HG02943 (cell line): ENCODE measurements around the gene WDR62.

Source experiments
- ATAC-seq: cut with Tn5 transposase; IDR thresholded peaks from one replicate; pipeline ENCODE4 v1.9.1; 2021; ENCODE audit warnings: mild to moderate bottlenecking, low read depth, moderate library complexity; ENCODE audit not compliant: unreplicated experiment

Gene WDR62

DNA sequence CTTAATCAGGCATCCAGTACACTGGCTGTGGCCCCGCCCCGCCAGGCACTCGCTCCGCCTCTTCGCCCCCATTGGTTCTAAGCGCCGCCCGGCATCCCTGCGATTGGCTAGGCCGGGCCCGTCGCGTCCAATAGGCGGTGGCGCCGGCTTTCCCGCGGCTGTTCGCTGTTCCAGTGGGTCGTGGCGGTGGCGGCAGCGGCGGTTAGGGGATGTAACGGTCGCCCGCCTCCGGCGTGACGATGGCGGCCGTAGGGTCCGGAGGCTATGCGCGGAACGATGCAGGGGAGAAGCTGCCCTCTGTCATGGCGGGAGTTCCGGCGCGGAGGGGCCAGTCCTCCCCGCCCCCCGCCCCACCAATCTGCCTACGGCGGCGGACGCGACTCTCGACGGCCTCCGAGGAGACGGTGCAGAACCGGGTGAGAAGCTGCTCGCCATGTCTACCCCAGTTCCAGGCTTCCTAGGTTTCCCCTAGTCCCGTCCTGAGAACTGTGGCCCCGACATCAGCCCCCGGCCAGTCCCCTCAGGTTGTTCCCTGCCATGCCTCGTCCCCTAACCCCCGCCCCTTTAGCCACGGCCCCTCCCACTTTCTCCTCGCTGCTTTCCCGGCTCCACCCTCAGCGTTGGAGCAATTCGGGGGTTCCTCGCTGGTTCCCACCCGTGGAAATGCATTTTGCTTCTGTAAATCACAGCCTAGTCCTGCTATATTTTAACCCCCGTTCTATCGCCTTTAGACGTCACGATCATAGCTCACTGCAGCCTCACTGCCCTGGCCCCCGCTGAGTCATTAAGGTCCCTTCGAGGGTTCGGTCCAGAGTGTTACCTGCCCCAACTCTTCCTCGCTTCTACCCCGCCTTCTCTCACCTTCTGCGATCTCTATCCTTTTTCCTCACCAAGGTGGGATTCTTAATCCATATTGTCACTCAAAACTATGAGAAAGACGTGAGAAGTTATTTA is at the start of gene WDR62:
Gene WDR62 (plus strand): TSS at position 165 of the 954 bp plus-strand sequence. CDS start 75 bp downstream, at position 240.
- peak; percentile 80 for ATAC-seq

DNA sequence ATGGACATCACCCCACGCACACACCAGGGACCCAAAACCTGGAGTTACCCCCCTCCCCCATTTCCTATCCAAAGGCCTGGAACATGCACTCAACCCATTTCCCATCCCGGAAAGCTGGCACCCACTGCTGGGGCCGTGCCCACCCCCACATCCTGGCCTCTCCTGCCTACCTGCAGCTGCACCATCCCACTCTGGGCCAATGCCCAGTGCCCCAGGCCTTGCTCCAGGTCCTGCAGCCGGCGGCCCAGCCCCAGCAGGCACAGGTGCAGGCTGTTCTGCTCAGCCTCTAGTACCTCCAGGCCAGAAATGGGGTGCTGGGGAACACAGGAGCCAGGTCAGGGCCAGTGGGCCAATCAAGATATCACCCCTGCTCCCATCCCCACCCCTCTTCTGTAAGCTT is 47.7 kb upstream of the WDR62 start:
- ATAC-seq, result no peak

DNA sequence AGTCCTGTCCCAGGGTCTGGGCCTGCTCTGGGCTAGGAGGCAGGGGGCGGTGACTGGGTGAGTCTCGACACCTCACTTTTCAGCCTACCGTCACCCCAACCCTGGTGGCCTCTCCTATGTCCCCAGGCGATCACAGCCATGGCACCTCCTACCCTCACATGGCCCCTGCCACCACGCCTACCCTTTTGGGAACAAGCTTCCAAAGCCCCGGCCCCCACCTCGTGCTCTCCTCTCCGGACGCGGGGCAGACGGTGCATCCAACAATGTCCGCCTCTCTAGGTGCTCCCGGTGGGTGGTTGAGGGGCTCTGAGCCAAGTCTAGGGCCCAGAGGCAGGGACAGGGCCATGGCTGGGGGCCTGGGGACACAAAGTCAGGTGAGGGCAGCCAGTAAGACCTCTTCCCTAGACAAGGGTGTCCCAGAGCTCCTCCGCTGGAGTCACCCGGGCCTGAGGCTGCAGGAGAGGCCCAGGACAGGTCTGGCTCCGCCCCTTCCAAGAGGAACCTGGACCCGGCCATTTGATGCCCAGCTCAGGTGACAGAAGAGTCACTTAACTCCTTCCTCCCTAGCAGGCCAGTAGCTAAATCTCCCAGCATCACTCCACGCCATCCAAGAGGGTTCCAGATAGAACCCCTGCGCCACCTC is 46.2 kb upstream of the WDR62 start, which contains the start of gene SYNE4:
Gene SYNE4 (minus strand): TSS at position 478 of the 643 bp plus-strand sequence. CDS start 132 bp downstream, at position 346.
- no peak for ATAC-seq

DNA sequence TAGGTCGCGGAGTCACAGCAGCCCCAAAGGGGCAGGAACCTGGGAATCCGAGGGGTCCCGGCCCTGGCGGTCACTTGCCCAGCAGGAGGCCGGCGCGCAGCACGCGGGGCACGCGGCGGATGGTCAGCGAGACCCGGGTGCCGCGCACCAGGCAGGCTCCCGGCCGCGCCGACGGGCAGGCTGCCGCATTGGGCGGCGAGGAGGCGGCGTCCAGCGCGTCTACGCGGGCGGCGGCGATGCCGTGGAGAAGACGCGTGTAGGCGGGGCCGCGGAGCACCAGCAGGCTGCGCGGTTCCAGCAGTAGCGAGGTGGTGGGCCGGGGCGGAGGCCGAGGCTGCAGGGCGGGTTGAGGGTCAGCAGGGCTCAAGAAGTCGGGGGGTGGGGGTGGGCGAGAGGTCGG is 45.5 kb upstream of the WDR62 start:
- no peak for ATAC-seq

DNA sequence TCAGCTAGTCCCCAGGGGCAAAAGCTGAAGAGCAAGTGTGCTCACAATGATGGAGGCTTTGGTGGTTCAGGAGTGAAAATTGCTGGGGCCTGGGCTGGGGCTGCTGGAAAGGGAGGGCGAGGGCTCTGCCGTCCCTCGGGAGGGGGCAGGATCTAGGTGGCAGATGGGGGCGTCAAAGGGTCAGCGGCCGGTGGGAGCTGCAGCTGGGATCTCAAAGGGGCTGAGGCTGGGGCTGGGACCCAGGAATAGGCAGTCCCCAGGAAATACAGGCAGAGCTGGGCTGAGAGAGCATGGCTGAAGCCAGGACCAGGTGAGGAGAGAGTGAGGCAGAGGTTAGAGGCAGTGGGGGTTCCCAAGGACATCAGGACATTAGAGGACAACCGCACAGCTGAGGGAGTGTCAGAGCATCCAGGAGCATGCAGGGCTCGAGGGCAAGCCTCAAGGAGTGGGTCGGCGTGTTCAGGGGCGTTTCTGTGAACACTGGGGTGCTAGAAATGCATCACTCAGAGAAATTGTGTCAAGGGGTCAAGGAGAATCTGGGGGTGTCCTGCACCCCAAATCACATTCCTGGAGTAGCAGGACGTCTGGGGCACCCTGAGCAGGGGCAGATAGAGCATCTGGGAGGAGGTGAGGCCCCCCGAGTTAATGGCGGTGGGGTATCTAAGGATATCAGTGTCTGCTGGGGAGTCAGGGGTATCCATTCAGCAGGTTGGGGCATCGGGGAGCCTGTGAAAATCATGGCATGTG is 44.9 kb upstream of the WDR62 start:
- ATAC-seq, result no peak

DNA sequence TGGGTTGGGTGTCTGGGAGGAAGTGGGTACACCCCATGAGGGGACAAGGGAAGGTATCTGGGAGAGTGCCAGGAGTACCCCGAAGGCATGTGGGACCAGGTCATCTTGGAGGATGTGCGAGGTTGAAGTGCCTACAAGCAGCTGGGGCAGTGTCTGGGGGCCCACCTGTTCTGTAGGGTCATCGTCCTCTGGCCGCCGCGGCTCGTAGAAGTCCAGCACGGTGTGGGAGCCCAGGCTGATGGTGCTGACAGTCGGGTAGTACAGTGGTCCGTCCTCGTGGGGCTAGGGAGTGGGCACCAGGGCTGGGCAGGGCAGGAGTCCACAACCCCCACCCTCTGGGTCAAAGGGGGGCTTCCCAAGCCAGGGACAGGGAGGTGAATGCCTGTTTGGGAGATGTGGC is 44.3 kb upstream of the WDR62 start:
- no peak for ATAC-seq

DNA sequence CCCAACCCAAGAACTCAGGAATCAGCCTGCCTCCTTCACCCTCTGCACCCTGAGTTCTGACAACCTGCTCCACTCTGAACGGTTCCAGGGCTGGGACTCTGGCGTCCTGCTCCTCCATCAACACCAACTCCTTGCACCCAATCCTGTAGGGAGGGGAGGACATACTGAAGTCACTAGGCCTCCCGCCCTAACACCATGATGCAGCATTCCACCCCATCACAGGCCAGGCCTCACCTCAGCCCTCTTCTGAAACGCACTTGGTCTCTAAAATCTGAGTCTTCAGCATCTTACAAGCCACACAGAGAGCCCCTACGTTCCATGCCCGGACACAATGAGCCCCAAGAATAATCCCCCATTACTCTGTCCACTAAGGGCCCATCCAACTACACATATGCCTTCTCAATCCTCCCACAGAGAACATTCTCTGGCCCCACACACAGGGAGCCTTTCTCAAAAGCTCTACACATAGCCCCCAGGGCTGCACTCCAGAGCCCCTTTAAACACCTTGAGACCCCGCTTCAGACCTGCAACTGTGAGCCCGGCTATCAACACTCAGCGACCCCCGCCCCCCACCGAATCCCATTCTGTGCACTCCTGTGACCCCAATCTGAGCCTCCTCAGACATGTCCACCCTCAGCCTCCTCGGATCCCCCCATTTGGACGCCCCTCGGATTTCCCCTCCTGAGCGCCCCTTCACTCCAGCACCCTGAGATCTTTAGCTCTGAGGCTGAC is 41.3 kb upstream of the WDR62 start:
- no peak for ATAC-seq

DNA sequence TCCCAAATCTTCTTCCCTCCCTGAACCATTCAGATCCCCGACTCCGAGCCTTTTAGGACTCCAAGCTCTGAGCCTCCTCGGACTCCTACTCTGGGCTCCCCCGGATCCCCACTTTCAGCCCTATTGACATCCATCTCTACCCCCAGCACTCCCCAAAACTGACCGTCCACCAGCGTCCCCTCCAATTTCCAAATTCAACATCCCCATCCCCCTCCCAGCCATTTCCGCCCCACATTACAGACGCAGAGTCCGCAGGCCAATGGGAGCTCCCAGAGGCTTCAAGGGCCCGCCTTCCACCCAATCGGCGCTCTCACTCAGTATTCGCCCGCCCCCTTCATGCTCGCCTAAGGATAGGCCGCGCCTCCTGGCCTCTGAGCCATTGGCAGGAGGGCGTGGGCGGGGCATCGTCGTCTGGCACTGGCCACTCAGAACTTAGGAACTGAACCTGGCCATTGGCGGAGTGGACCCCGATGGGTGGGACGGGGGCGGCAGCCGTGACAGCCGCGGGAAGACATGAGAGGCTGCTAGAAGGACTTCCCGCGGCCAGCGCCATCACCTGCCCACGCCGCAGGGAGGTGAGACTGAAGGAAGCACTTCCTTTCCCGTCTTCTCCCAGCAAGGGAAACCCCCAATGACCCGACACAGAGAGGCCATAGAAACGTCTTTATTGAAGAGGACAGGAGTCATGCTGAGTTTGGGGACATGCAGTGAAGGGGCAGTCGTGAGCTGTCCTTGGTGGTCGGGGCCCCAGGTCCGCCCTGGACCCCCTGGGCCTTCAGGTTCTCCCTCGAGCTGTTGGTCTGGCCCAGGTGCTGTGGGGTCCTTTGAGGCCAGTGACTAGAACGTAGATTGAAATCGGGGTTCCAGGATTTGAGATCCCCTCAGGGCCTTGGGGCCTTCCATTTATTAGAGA is 40.4 kb upstream of the WDR62 start, which contains the start of gene ALKBH6:
Gene ALKBH6 (minus strand): TSS at position 202 of the 913 bp plus-strand sequence. CDS start 816 bp downstream, outside the sequence.
- ATAC-seq, result peak; percentile 93

DNA sequence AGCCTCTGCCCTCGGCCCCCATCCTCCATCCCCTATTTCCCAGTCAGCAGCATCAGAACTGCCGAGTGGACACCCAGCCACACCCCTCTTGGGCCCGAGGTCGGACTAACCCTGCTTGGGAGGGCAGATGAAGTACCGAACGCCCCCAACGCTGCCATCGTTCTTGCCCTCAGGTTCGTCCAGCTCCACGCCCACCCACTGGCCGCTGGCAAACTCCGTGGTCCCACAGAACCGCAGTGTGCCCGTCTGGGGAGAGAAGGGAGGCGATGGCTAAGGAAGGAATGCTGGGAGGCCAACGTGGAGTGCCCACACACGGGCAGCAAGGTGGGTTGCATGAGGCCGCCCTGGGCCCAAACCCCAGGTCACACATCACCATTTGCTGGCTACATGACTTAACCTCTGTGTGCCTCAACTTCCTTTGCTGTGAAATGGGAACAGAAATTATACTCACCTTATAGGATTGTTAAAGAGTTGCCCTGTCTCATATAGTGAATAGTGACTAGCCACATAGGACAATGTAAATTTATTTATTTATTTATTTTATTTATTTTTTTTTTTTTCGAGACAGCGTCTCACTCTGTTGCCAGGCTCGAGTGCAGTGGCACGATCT is 35.5 kb upstream of the WDR62 start:
- ATAC-seq, result no peak

DNA sequence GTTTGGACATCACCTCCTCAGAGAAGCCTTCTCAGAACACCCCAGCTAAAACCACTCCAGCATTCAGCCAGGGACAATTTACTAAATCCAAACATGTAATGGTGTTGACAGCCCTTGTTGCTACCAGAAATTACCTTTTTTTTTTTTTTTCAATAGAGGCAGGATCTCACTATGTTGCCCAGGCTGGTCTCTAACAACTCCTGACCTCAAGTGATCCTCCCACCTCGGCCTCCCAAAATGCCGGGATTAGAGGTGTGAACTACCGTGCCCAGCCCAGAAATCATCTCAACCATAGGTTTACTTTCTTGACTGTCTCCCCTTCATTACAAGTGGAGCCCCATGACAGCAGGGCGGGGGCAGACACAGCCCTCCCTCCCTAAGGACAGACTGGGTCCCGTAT is 31.3 kb upstream of the WDR62 start:
- no peak for ATAC-seq

DNA sequence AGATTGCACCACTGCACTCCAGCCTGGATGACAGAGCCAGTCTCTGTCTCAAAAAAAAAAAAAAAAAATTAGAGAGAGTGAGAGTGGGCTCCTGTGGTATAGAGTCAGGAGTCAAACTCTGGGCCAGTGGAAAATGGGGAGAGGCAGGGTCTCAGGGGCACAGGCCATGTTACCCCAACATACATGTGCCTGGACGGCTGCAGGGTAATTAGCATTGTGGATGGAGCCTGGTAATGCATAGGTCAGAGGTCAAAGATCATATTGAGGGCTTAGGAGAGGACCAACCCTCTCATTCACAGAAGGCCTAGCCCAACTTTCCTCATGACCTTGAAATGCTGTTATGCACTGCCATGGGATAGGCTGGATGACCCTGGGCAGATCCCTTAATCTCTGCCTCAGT is 29.2 kb upstream of the WDR62 start:
- ATAC-seq, result no peak

DNA sequence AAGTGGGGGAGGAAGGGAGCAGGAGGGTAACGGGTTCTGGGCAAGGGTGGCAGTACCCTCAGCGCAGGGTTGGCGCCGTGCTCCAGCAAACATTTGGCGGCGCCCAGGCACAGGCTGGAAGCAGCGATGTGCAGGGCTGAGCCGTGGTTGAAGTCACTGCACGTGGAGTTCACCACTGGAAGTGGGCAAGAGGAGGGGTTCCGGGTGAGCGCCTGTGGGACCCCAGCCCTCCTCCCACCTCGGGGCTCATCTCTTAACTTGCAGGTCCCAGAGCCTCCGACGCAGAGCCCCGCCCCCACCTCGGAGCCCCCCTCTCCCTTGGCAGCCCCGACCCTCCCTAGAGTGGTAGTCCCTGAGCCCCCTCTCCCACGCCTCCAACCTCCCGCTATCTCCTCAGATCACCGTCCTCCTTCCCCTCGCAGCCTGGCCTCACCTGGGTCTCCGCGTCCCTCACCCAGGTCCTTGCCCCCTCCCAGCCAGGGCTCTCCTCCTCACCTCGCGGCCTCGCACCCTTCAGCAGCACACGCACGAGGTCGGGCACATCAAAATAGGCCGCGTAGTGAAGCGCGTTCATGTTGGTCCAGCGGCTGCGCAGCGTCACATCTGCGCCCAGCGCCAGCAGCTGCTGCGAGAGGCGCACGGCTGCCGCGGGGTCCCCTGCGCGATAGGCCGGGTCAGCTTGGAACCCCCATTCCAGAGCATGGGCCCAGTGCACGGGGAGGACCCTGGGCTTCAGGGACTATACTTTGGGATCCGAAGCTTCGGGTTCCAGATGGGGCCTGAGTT is 28.4 kb upstream of the WDR62 start:
- ATAC-seq, result no peak

DNA sequence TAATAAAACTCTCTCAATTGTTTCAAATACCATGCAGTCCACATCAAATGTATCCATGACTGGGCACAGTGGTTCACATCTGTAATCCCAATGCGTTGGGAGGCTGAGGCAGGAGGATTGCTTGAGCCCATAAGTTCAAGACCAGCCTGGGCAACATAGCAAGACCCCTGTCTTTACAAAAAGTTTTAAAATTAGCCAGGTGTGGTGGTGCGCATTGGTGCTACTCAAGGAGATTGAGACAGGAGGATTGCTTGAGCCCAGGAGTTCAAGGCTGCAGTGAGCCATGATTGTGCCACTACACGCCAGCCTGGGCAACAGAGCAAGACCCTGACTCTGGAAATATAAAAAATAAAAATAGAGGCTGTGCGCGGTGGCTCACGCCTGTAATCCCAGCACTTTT is 27.0 kb upstream of the WDR62 start:
- no peak for ATAC-seq

DNA sequence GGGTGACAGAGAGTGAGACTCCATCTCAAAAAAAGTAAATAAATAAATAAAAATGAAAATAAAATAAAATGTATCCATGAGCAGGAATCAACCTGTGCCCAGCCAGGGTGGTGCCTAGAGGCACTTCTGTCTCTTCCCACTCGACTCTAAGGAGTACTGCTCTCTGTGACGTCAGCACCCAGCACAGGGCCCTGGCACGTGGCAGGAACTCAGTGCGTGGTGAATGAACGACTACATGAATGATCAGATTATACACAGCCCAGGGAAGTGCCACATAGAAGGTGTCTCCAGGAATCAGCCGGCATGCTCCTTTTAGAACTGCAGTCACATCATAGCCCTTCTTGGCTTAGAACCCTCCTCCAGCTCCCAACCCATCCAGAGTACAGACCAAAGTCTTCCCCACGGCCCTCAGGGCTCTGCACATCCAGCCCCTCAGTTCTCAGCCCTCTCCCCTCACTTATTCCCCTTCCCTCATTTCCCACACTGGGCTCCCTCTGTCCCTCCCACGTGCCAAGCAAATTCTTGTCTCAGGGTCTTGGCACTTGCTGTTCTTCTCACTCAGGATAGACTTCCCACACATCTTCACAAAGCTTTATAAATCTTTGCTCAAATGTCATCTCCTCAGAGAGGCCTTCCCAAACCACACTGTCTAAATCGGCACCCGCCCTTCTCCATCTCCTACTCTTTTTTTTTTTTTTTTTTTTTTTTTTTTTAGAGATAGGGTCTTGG is 26.2 kb upstream of the WDR62 start:
- ATAC-seq, result no peak

DNA sequence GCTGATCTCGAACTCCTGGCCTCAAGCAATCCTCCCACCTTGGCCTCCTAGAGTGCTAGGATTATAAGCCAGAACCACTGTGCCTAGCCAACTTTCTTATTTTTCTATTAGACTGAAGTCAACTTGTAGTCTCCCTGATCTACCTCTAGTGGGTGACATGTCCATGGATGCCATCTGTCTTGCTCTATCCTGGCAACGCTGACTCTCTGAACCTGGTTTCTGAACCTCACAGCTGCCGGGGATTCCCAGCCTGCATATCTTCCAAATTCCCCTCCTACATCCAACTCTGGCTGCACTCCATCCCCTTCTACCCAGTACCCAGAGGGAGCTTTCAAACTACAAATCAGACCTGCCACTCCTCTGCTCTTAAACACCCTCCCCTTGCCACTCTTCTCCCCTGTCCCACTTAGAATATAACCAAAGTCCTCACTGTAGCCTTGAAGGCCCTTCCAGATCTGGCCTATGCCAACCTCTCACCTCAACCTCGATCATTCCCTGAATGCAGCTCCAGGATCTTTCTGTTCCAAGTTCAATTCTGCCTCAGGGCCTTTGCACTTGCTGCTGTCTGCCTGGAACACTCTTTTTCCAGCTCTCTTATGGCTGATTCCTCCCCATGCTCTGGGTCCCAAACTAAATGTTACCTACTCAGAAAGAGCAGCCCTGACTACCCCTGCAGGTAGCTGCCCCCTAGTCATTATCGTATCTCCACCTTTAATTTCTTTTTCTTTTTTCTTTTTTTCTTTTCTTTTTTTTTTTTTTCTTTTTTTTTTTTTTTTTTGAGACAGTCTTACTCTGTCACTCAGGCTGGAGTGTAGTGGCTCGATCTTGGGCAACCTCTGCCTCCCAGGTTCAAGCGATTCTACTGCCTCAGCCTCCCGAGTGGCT is 24.2 kb upstream of the WDR62 start:
- ATAC-seq, result no peak

DNA sequence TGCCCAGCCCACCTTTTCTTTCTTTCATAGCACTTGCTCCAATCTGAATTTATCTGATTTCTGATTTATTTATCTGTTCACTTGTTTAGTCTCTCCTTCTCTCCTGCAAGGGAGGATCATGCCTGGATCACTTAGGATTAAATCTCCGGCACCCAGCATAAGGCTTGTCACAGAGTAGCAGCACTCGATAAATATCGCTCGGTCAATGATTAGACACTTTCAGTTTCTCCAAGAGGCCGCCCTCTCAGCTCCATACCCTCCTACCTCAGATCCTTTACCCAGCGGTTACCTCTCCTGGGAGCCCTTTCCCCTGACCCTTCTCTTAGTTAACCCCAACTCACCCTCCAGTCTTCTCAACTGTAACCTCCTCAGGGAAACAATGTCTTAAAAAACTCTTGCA is 23.4 kb upstream of the WDR62 start:
- ATAC-seq, result no peak
